Choroid plexus epithelial cell (primary cell): Measurements from ENCODE around the gene IFNL1.

Source experiments
- DNase-seq: peaks from one replicate; pipeline ENCODE4 v3.0.0-alpha.2; 2010; ENCODE audit warnings: low read depth
- H3K4me3 ChIP-seq: 2 replicates; pipeline ENCODE4 v1.5.1; 2011; ENCODE audit warnings: low read depth, mild to moderate bottlenecking, control low read depth, low read length, moderate library complexity
- CTCF ChIP-seq: conservative IDR thresholded peaks from 2 replicates; pipeline ENCODE4 v1.5.1; 2011; ENCODE audit warnings: low read depth, mild to moderate bottlenecking, control low read depth, inconsistent platforms, low read length, moderate library complexity

IFNL1 gene

GRCh38 chr19:39252458-39252857 lies 43.7 kb upstream of the IFNL1 start:
- H3K4me3 ChIP-seq = no peak overlapping the region
- no peak for TF ChIP-seq CTCF
- no peak for DNase-seq

GRCh38 chr19:39253374-39254149 lies 42.6 kb upstream of the IFNL1 start:
- no peak for TF ChIP-seq CTCF
- H3K4me3 ChIP-seq = no peak overlapping the region
- DNase-seq = no peak

GRCh38 chr19:39254531-39255345 lies 41.5 kb upstream of the IFNL1 start:
- no peak overlapping the region for H3K4me3 ChIP-seq
- TF ChIP-seq CTCF = no peak
- DNase-seq = no peak

GRCh38 chr19:39257227-39257626 lies 39.0 kb upstream of the IFNL1 start:
- TF ChIP-seq CTCF = no peak
- no peak for DNase-seq
- no peak overlapping the region for H3K4me3 ChIP-seq

- TF ChIP-seq CTCF = no peak
- no peak overlapping the region for H3K4me3 ChIP-seq
- no peak for DNase-seq
These were observed 34.5 kb upstream of the IFNL1 start for GRCh38 chr19:39261704-39262103.

- H3K4me3 ChIP-seq = no peak overlapping the region
- no peak for TF ChIP-seq CTCF
- DNase-seq = no peak
These were observed 33.7 kb upstream of the IFNL1 start for GRCh38 chr19:39262496-39262895.

- no peak overlapping the region for H3K4me3 ChIP-seq
- no peak for TF ChIP-seq CTCF
- DNase-seq = no peak
These were observed 32.3 kb upstream of the IFNL1 start for GRCh38 chr19:39263912-39264305.
